ENCODE results near the gene GTF2A1L.

DNA sequence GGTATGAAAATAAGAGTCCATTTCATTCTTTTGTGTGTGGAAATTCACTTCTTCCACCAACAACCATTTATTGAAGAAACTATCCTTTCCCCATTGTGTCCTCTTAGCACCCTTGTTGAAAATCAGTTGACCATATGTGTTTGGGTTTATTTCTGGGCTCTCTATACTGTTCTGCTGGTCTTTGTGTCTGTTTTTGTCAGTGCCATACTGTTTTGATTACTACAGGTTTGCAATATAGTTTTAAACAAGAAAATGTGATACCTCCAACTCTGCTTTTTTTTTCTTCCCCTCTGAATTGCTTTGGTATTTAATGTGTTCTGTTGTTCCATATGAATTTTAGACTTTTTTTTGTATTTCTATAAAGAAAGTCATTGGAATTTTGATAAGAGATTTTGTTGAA lies 8.4 kb downstream of the GTF2A1L start:
- TF ChIP-seq, protein P1, sequence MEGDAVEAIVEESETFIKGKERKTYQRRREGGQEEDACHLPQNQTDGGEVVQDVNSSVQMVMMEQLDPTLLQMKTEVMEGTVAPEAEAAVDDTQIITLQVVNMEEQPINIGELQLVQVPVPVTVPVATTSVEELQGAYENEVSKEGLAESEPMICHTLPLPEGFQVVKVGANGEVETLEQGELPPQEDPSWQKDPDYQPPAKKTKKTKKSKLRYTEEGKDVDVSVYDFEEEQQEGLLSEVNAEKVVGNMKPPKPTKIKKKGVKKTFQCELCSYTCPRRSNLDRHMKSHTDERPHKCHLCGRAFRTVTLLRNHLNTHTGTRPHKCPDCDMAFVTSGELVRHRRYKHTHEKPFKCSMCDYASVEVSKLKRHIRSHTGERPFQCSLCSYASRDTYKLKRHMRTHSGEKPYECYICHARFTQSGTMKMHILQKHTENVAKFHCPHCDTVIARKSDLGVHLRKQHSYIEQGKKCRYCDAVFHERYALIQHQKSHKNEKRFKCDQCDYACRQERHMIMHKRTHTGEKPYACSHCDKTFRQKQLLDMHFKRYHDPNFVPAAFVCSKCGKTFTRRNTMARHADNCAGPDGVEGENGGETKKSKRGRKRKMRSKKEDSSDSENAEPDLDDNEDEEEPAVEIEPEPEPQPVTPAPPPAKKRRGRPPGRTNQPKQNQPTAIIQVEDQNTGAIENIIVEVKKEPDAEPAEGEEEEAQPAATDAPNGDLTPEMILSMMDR (IDR thresholded peaks at IDR 0.05) = no peak
- no peak for TF ChIP-seq POLR2AphosphoS5 (IDR thresholded peaks at IDR 0.05)
- no peak for TF ChIP-seq POLR2A (IDR thresholded peaks at IDR 0.05; ENCODE audit: low read depth)

All from esophagus muscularis mucosa (tissue), 3 donors.